ENCODE results near the gene COL4A6.

Gene COL4A6

DNA sequence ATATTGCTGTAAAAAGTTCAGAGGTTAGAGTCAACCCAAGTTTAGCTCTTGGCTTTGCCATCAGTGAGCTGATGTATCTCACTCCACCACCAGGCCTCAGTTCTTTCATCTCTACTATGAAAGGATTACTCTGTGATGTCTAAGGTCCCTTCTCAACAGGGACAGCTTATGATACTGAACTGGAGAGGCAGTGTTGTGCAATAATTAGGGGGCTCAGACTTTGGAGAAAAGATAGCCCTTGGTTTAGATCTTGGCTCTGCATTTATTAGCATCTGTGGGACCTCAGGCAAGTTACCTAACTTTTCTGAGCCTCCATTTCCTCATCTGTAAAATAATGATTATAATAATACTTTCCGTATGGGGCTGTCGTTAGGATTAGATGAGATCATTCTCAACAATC lies 89.0 kb downstream of the COL4A6 start:
- no peak overlapping the region for H2AK5ac ChIP-seq (ENCODE audit: low read length, severe bottlenecking)
- no peak overlapping the region for H3K4me3 ChIP-seq (ENCODE audit: insufficient read depth in 1 of 2, low read depth in 1 of 2, low read length in 2 of 2)
- H3K4ac ChIP-seq (ENCODE audit: low read depth in 1 of 2, low read length in 2 of 2), result no peak overlapping the region
- no peak overlapping the region for H2BK12ac ChIP-seq (ENCODE audit: low read length in 2 of 2)
- no peak overlapping the region for H2BK120ac ChIP-seq (ENCODE audit: low read depth, low read length)
- no peaks in the 10 kb centered on the region for H3K79me1 ChIP-seq (replicated peaks; ENCODE audit: low read length, poor library complexity, severe bottlenecking)
- no peak overlapping the region for H2BK15ac ChIP-seq (ENCODE audit: low read depth, poor library complexity, severe bottlenecking)
- no peak overlapping the region for H3K9ac ChIP-seq (ENCODE audit: low read length)
- no peak overlapping the region for H4K91ac ChIP-seq (ENCODE audit: low read length)
- peaks cover 0 to 29% of the 10 kb centered on the region in 2 experiments for H3K27me3 ChIP-seq (ENCODE audit: control insufficient read depth in 1 of 2, insufficient read depth in 1 of 2, low read length in 2 of 2)
- no peak overlapping the region for H3K23ac ChIP-seq (ENCODE audit: low read length in 2 of 2)
- H2BK5ac ChIP-seq (ENCODE audit: low read depth, low read length, poor library complexity, severe bottlenecking), result no peak overlapping the region
- no peaks in the 10 kb centered on the region for H3K36me3 ChIP-seq (ENCODE audit: control insufficient read depth in 1 of 2, insufficient read depth in 2 of 2, low read depth in 1 of 2, low read length in 2 of 2)
- H3K14ac ChIP-seq (ENCODE audit: low read length in 2 of 2), result no peak overlapping the region
- no peak for DNase-seq
- no peak overlapping the region for H4K8ac ChIP-seq (ENCODE audit: low read length)
- WGBS, result no CpG with 5 or more reads among the region's 2 CpGs
- no peak overlapping the region for H3K27ac ChIP-seq (ENCODE audit: low read length, poor library complexity, severe bottlenecking)
- H3K9me3 ChIP-seq (ENCODE audit: control insufficient read depth, low read length), result no peaks in the 10 kb centered on the region
- no peak overlapping the region for H2AFZ ChIP-seq (ENCODE audit: low read depth, low read length)
- no peak overlapping the region for H3K4me2 ChIP-seq (ENCODE audit: low read length, poor library complexity, severe bottlenecking)
- no peaks in the 10 kb centered on the region for H3K4me1 ChIP-seq (ENCODE audit: control insufficient read depth, insufficient read depth, low read depth, low read length)
- H3K18ac ChIP-seq (ENCODE audit: low read depth in 1 of 2, low read length in 2 of 2), result no peak overlapping the region

GRCh38 chrX:108348525-108348924 lies 89.7 kb downstream of the COL4A6 start:
- no peak overlapping the region for H3K18ac ChIP-seq (ENCODE audit: low read depth in 1 of 2, low read length in 2 of 2)
- peaks cover 0 to 29% of the 10 kb centered on the region in 2 experiments for H3K27me3 ChIP-seq (ENCODE audit: control insufficient read depth in 1 of 2, insufficient read depth in 1 of 2, low read length in 2 of 2)
- no peaks in the 10 kb centered on the region for H3K36me3 ChIP-seq (ENCODE audit: control insufficient read depth in 1 of 2, insufficient read depth in 2 of 2, low read depth in 1 of 2, low read length in 2 of 2)
- H3K9me3 ChIP-seq (ENCODE audit: control insufficient read depth, low read length), result no peaks in the 10 kb centered on the region
- no peak overlapping the region for H2BK120ac ChIP-seq (ENCODE audit: low read depth, low read length)
- H4K8ac ChIP-seq (ENCODE audit: low read length), result no peak overlapping the region
- WGBS, result 80% methylated on average over 1 of the region's 1 CpG
- H3K4me1 ChIP-seq (ENCODE audit: control insufficient read depth, insufficient read depth, low read depth, low read length), result no peaks in the 10 kb centered on the region
- no peak overlapping the region for H2AFZ ChIP-seq (ENCODE audit: low read depth, low read length)
- no peak overlapping the region for H3K4me2 ChIP-seq (ENCODE audit: low read length, poor library complexity, severe bottlenecking)
- H4K91ac ChIP-seq (ENCODE audit: low read length), result no peak overlapping the region
- DNase-seq, result no peak
- H2BK5ac ChIP-seq (ENCODE audit: low read depth, low read length, poor library complexity, severe bottlenecking), result no peak overlapping the region
- no peak overlapping the region for H2AK5ac ChIP-seq (ENCODE audit: low read length, severe bottlenecking)
- no peak overlapping the region for H2BK12ac ChIP-seq (ENCODE audit: low read length in 2 of 2)
- H3K23ac ChIP-seq (ENCODE audit: low read length in 2 of 2), result no peak overlapping the region
- H3K14ac ChIP-seq (ENCODE audit: low read length in 2 of 2), result no peak overlapping the region
- no peak overlapping the region for H3K4ac ChIP-seq (ENCODE audit: low read depth in 1 of 2, low read length in 2 of 2)
- no peak overlapping the region for H2BK15ac ChIP-seq (ENCODE audit: low read depth, poor library complexity, severe bottlenecking)
- no peak overlapping the region for H3K4me3 ChIP-seq (ENCODE audit: insufficient read depth in 1 of 2, low read depth in 1 of 2, low read length in 2 of 2)
- H3K27ac ChIP-seq (ENCODE audit: low read length, poor library complexity, severe bottlenecking), result no peak overlapping the region
- H3K79me1 ChIP-seq (replicated peaks; ENCODE audit: low read length, poor library complexity, severe bottlenecking), result no peaks in the 10 kb centered on the region
- H3K9ac ChIP-seq (ENCODE audit: low read length), result no peak overlapping the region

- Histone ChIP-seq H4K8ac (ENCODE audit: low read length) (no peak overlapping the region), H3K9ac (ENCODE audit: low read length) (no peak overlapping the region), H3K14ac (ENCODE audit: low read length in 2 of 2) (no peak overlapping the region), H2BK5ac (ENCODE audit: low read depth, low read length, poor library complexity, severe bottlenecking) (no peak overlapping the region), H3K4me1 (ENCODE audit: control insufficient read depth, insufficient read depth, low read depth, low read length) (no peaks in the 10 kb centered on the region), H2AFZ (ENCODE audit: low read depth, low read length) (no peak overlapping the region), H3K4me3 (ENCODE audit: insufficient read depth in 1 of 2, low read depth in 1 of 2, low read length in 2 of 2) (no peak overlapping the region), H4K91ac (ENCODE audit: low read length) (no peak overlapping the region), H3K4ac (ENCODE audit: low read depth in 1 of 2, low read length in 2 of 2) (no peak overlapping the region), H3K27ac (ENCODE audit: low read length, poor library complexity, severe bottlenecking) (no peak overlapping the region), H3K27me3 (ENCODE audit: control insufficient read depth in 1 of 2, insufficient read depth in 1 of 2, low read length in 2 of 2) (peaks cover 0 to 24% of the 10 kb centered on the region in 2 experiments), H2BK12ac (ENCODE audit: low read length in 2 of 2) (no peak overlapping the region), H3K79me1 (replicated peaks; ENCODE audit: low read length, poor library complexity, severe bottlenecking) (no peaks in the 10 kb centered on the region), H2BK120ac (ENCODE audit: low read depth, low read length) (no peak overlapping the region), H3K23ac (ENCODE audit: low read length in 2 of 2) (no peak overlapping the region), H3K36me3 (ENCODE audit: control insufficient read depth in 1 of 2, insufficient read depth in 2 of 2, low read depth in 1 of 2, low read length in 2 of 2) (no peaks in the 10 kb centered on the region), H2BK15ac (ENCODE audit: low read depth, poor library complexity, severe bottlenecking) (no peak overlapping the region), H3K9me3 (ENCODE audit: control insufficient read depth, low read length) (no peaks in the 10 kb centered on the region), H2AK5ac (ENCODE audit: low read length, severe bottlenecking) (no peak overlapping the region), H3K4me2 (ENCODE audit: low read length, poor library complexity, severe bottlenecking) (no peak overlapping the region), H3K18ac (ENCODE audit: low read depth in 1 of 2, low read length in 2 of 2) (no peak overlapping the region)
- WGBS, result no CpG with 5 or more reads among the region's 3 CpGs
- no peak for DNase-seq
Measured at GRCh38 chrX:108347800-108348199, 90.4 kb downstream of the COL4A6 start.

GRCh38 chrX:108344216-108344615 lies 94.0 kb downstream of the COL4A6 start:
- H3K27ac ChIP-seq (ENCODE audit: low read length, poor library complexity, severe bottlenecking), result no peak overlapping the region
- WGBS, result 92% methylated on average over 1 of the region's 1 CpG

More at GRCh38 chrX:108344216-108344615, 94.0 kb downstream of the COL4A6 start:
- Histone ChIP-seq H2AFZ (ENCODE audit: low read depth, low read length) (no peak overlapping the region), H3K23ac (ENCODE audit: low read length in 2 of 2) (no peak overlapping the region), H4K8ac (ENCODE audit: low read length) (no peak overlapping the region), H4K91ac (ENCODE audit: low read length) (no peak overlapping the region), H3K4me3 (ENCODE audit: insufficient read depth in 1 of 2, low read depth in 1 of 2, low read length in 2 of 2) (no peak overlapping the region), H2BK12ac (ENCODE audit: low read length in 2 of 2) (no peak overlapping the region), H3K9me3 (ENCODE audit: control insufficient read depth, low read length) (no peaks in the 10 kb centered on the region), H2AK5ac (ENCODE audit: low read length, severe bottlenecking) (no peak overlapping the region), H3K4me1 (ENCODE audit: control insufficient read depth, insufficient read depth, low read depth, low read length) (no peaks in the 10 kb centered on the region), H2BK120ac (ENCODE audit: low read depth, low read length) (no peak overlapping the region), H3K27me3 (ENCODE audit: control insufficient read depth in 1 of 2, insufficient read depth in 1 of 2, low read length in 2 of 2) (peaks cover 0 to 14% of the 10 kb centered on the region in 2 experiments), H3K4ac (ENCODE audit: low read depth in 1 of 2, low read length in 2 of 2) (no peak overlapping the region), H3K18ac (ENCODE audit: low read depth in 1 of 2, low read length in 2 of 2) (no peak overlapping the region), H3K79me1 (replicated peaks; ENCODE audit: low read length, poor library complexity, severe bottlenecking) (no peaks in the 10 kb centered on the region), H3K36me3 (ENCODE audit: control insufficient read depth in 1 of 2, insufficient read depth in 2 of 2, low read depth in 1 of 2, low read length in 2 of 2) (no peaks in the 10 kb centered on the region), H3K4me2 (ENCODE audit: low read length, poor library complexity, severe bottlenecking) (no peak overlapping the region), H2BK15ac (ENCODE audit: low read depth, poor library complexity, severe bottlenecking) (no peak overlapping the region), H3K9ac (ENCODE audit: low read length) (no peak overlapping the region), H2BK5ac (ENCODE audit: low read depth, low read length, poor library complexity, severe bottlenecking) (no peak overlapping the region), H3K14ac (ENCODE audit: low read length in 2 of 2) (no peak overlapping the region)
- no peak for DNase-seq
